Testis (tissue), 2 donors: ENCODE measurements around the gene PAX7.

ENCODE experiments used
- CTCF ChIP-seq, 3 experiments: fragments of 450-650 bp in 2 of 3; fragments of 200-600 bp in 1 of 3; sonication (generic) in 1 of 3; IDR thresholded peaks; one replicate each; pipeline ENCODE4 v1.5.1; 2016 to 2019; ENCODE audit warnings: antibody characterized with exemption in 3 of 3, mild to moderate bottlenecking in 2 of 3, moderate library complexity in 1 of 3
- POLR2A ChIP-seq: fragments of 450-650 bp; IDR thresholded peaks from one replicate; pipeline ENCODE4 v1.6.1; 2017; ENCODE audit warnings: antibody characterized with exemption, mild to moderate bottlenecking, moderate library complexity

GRCh38 chr1:18734461-18735223, 104.0 kb downstream of the PAX7 start:
- TF ChIP-seq CTCF (IDR thresholded peaks at IDR 0.05) (no peak), POLR2A (no peak)
